ENCODE measurements around the gene RXRA.

Gene RXRA

GRCh38 chr9:134380542-134381271 is 54.5 kb downstream of the RXRA start:
- Histone ChIP-seq H3K9me3 (ENCODE audit: control insufficient read depth, low read depth, low read length) (no peaks in the 10 kb centered on the region), H3K27me3 (ENCODE audit: control insufficient read depth, insufficient read depth, low read length) (no peaks in the 10 kb centered on the region), H3K9ac (ENCODE audit: low read length) (no peak overlapping the region), H3K4me3 (ENCODE audit: low read length) (no peak overlapping the region), H3K27ac (ENCODE audit: low read length) (no peak overlapping the region), H3K4me1 (ENCODE audit: control insufficient read depth, low read depth, low read length) (peaks cover 5% of the 10 kb centered on the region), H3K36me3 (ENCODE audit: control insufficient read depth, low read depth, low read length) (no peaks in the 10 kb centered on the region)

DNA sequence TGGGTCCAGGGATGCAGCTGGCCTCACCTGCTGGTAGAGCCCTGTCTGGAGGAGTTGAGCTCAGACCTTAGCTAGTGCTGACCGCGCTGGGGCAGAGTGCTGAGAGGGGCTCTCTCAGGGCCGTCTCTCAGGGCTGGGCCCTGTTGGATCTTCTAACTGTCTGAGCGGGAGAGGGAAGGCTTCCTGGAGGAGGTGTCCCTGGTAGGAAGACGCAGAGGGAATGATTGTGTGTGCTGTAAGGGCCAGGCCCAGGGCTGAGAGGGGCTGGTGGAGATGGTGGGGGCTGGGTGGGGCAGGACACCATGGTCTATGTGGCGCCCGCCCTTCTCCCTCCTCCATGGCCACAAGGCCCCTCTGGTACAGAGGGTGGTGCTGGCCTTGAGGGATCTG is 55.0 kb downstream of the RXRA start:
- H3K36me3 ChIP-seq (ENCODE audit: control insufficient read depth, low read depth, low read length), result no peaks in the 10 kb centered on the region
- no peak overlapping the region for H3K4me3 ChIP-seq (ENCODE audit: low read length)
- H3K27me3 ChIP-seq (ENCODE audit: control insufficient read depth, insufficient read depth, low read length), result no peaks in the 10 kb centered on the region
- no peaks in the 10 kb centered on the region for H3K9me3 ChIP-seq (ENCODE audit: control insufficient read depth, low read depth, low read length)
- no peak overlapping the region for H3K27ac ChIP-seq (ENCODE audit: low read length)
- H3K4me1 ChIP-seq (ENCODE audit: control insufficient read depth, low read depth, low read length), result peaks cover 5% of the 10 kb centered on the region
- no peak overlapping the region for H3K9ac ChIP-seq (ENCODE audit: low read length)

DNA sequence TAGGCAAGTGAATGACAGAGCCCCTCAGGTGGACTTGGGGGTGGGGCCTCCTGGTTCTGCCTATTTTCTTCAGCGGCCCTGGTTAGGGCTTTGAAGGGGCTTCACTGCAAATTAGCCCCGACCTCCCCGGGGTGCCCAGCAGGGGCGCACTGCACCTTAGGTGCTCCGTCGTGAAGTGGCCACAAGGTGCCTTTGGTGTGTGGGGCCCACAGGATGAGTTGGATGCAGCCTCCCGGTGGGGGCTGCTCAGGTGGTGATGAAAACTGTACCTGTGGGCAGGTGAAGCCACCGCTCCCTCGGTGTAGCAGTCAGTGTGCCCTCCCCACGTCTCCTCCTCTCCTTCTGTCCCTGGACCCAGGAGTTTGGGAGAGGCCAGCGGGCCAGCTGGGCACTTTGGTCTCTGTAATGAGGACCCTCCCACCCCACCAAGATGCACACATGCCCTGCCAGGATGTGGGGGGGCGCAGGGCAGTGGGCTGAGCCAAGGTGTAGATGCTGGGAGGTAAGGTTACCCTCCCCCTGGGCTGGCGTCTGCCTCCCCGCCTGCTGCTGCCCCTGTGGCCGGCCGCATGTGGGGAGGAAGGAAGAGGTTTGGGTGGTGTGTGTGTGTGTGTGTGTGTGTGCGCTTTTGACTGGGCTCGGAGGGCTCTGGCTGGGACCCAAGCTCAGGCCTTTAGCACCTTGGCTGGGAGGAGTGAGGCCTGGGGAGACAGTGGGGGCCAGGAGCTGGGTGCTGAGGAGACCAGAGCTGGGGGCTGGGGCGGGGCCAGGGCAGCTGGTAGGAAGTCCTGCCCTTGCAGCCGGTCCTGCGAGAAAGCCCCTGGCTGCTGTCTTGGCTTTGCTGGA is 55.6 kb downstream of the RXRA start:
- Histone ChIP-seq H3K4me3 (ENCODE audit: low read length) (no peak overlapping the region), H3K4me1 (ENCODE audit: control insufficient read depth, low read depth, low read length) (peaks cover 5% of the 10 kb centered on the region), H3K27ac (ENCODE audit: low read length) (no peak overlapping the region), H3K9ac (ENCODE audit: low read length) (no peak overlapping the region), H3K27me3 (ENCODE audit: control insufficient read depth, insufficient read depth, low read length) (no peaks in the 10 kb centered on the region), H3K9me3 (ENCODE audit: control insufficient read depth, low read depth, low read length) (no peaks in the 10 kb centered on the region), H3K36me3 (ENCODE audit: control insufficient read depth, low read depth, low read length) (no peaks in the 10 kb centered on the region)

GRCh38 chr9:134382733-134383132 is 56.5 kb downstream of the RXRA start:
- H3K4me1 ChIP-seq (ENCODE audit: control insufficient read depth, low read depth, low read length), result peaks cover 5% of the 10 kb centered on the region
- no peak overlapping the region for H3K9ac ChIP-seq (ENCODE audit: low read length)
- H3K27me3 ChIP-seq (ENCODE audit: control insufficient read depth, insufficient read depth, low read length), result no peaks in the 10 kb centered on the region
- no peaks in the 10 kb centered on the region for H3K36me3 ChIP-seq (ENCODE audit: control insufficient read depth, low read depth, low read length)
- no peaks in the 10 kb centered on the region for H3K9me3 ChIP-seq (ENCODE audit: control insufficient read depth, low read depth, low read length)
- H3K4me3 ChIP-seq (ENCODE audit: low read length), result no peak overlapping the region
- H3K27ac ChIP-seq (ENCODE audit: low read length), result no peak overlapping the region

- H3K27ac ChIP-seq (ENCODE audit: low read length), result no peak overlapping the region
- H3K9ac ChIP-seq (ENCODE audit: low read length), result no peak overlapping the region
- no peaks in the 10 kb centered on the region for H3K9me3 ChIP-seq (ENCODE audit: control insufficient read depth, low read depth, low read length)
- H3K4me3 ChIP-seq (ENCODE audit: low read length), result no peak overlapping the region
- H3K36me3 ChIP-seq (ENCODE audit: control insufficient read depth, low read depth, low read length), result no peaks in the 10 kb centered on the region
- H3K4me1 ChIP-seq (ENCODE audit: control insufficient read depth, low read depth, low read length), result peaks cover 5% of the 10 kb centered on the region
- no peaks in the 10 kb centered on the region for H3K27me3 ChIP-seq (ENCODE audit: control insufficient read depth, insufficient read depth, low read length)
Measured at GRCh38 chr9:134383148-134383547, 56.9 kb downstream of the RXRA start.

GRCh38 chr9:134384811-134385479 is 58.7 kb downstream of the RXRA start:
- no peak overlapping the region for H3K27ac ChIP-seq (ENCODE audit: low read length)
- H3K4me3 ChIP-seq (ENCODE audit: low read length), result no peak overlapping the region
- no peaks in the 10 kb centered on the region for H3K36me3 ChIP-seq (ENCODE audit: control insufficient read depth, low read depth, low read length)
- H3K4me1 ChIP-seq (ENCODE audit: control insufficient read depth, low read depth, low read length), result no peaks in the 10 kb centered on the region
- H3K9ac ChIP-seq (ENCODE audit: low read length), result no peak overlapping the region
- H3K27me3 ChIP-seq (ENCODE audit: control insufficient read depth, insufficient read depth, low read length), result no peaks in the 10 kb centered on the region
- H3K9me3 ChIP-seq (ENCODE audit: control insufficient read depth, low read depth, low read length), result no peaks in the 10 kb centered on the region

GRCh38 chr9:134385915-134386314 is 59.7 kb downstream of the RXRA start:
- no peak overlapping the region for H3K27ac ChIP-seq (ENCODE audit: low read length)
- no peaks in the 10 kb centered on the region for H3K4me1 ChIP-seq (ENCODE audit: control insufficient read depth, low read depth, low read length)
- H3K36me3 ChIP-seq (ENCODE audit: control insufficient read depth, low read depth, low read length), result no peaks in the 10 kb centered on the region
- no peak overlapping the region for H3K9ac ChIP-seq (ENCODE audit: low read length)
- no peak overlapping the region for H3K4me3 ChIP-seq (ENCODE audit: low read length)
- no peaks in the 10 kb centered on the region for H3K27me3 ChIP-seq (ENCODE audit: control insufficient read depth, insufficient read depth, low read length)
- no peaks in the 10 kb centered on the region for H3K9me3 ChIP-seq (ENCODE audit: control insufficient read depth, low read depth, low read length)

- Histone ChIP-seq H3K27me3 (ENCODE audit: control insufficient read depth, insufficient read depth, low read length) (no peaks in the 10 kb centered on the region), H3K36me3 (ENCODE audit: control insufficient read depth, low read depth, low read length) (no peaks in the 10 kb centered on the region), H3K4me3 (ENCODE audit: low read length) (no peak overlapping the region), H3K9ac (ENCODE audit: low read length) (no peak overlapping the region), H3K9me3 (ENCODE audit: control insufficient read depth, low read depth, low read length) (no peaks in the 10 kb centered on the region), H3K4me1 (ENCODE audit: control insufficient read depth, low read depth, low read length) (no peaks in the 10 kb centered on the region), H3K27ac (ENCODE audit: low read length) (no peak overlapping the region)
Measured at GRCh38 chr9:134386951-134387831, 60.9 kb downstream of the RXRA start.

- Histone ChIP-seq H3K36me3 (ENCODE audit: control insufficient read depth, low read depth, low read length) (no peaks in the 10 kb centered on the region), H3K9me3 (ENCODE audit: control insufficient read depth, low read depth, low read length) (no peaks in the 10 kb centered on the region), H3K27ac (ENCODE audit: low read length) (no peak overlapping the region), H3K9ac (ENCODE audit: low read length) (no peak overlapping the region), H3K4me1 (ENCODE audit: control insufficient read depth, low read depth, low read length) (no peaks in the 10 kb centered on the region), H3K27me3 (ENCODE audit: control insufficient read depth, insufficient read depth, low read length) (no peaks in the 10 kb centered on the region), H3K4me3 (ENCODE audit: low read length) (no peak overlapping the region)
Measured at GRCh38 chr9:134388289-134388808, 62.1 kb downstream of the RXRA start.

- Histone ChIP-seq H3K9me3 (ENCODE audit: control insufficient read depth, low read depth, low read length) (no peaks in the 10 kb centered on the region), H3K27me3 (ENCODE audit: control insufficient read depth, insufficient read depth, low read length) (no peaks in the 10 kb centered on the region), H3K36me3 (ENCODE audit: control insufficient read depth, low read depth, low read length) (no peaks in the 10 kb centered on the region), H3K9ac (ENCODE audit: low read length) (no peak overlapping the region), H3K4me1 (ENCODE audit: control insufficient read depth, low read depth, low read length) (no peaks in the 10 kb centered on the region), H3K4me3 (ENCODE audit: low read length) (no peak overlapping the region), H3K27ac (ENCODE audit: low read length) (no peak overlapping the region)
Measured at GRCh38 chr9:134388976-134389375, 62.7 kb downstream of the RXRA start.

DNA sequence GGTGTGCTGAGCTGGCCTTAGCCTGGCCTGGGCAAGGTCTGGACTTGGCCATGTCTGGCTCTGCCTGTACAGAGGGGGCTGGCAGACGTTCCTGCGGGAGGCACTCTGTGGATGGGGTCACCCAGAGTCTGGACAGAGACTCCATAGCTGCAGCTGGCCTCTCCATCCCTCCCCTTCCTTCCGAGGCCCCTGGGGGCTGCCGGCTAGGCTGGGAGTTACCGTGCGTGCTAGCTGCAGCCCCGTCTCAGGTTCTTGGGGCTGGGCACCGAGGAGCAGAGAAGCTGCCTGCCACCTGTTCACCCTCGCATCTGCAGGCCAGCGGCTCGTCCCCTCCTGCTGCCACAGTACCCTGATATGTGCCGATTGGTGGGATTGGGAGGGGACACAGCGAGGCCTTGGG is 63.4 kb downstream of the RXRA start:
- Histone ChIP-seq H3K36me3 (ENCODE audit: control insufficient read depth, low read depth, low read length) (no peaks in the 10 kb centered on the region), H3K27ac (ENCODE audit: low read length) (no peak overlapping the region), H3K9me3 (ENCODE audit: control insufficient read depth, low read depth, low read length) (no peaks in the 10 kb centered on the region), H3K27me3 (ENCODE audit: control insufficient read depth, insufficient read depth, low read length) (no peaks in the 10 kb centered on the region), H3K4me3 (ENCODE audit: low read length) (no peak overlapping the region), H3K9ac (ENCODE audit: low read length) (no peak overlapping the region), H3K4me1 (ENCODE audit: control insufficient read depth, low read depth, low read length) (no peaks in the 10 kb centered on the region)

Data from iPS-18a (cell line).